Esophagus squamous epithelium (tissue), 4 donors: ENCODE data around the gene RBFOX1.

Experiments
- CTCF ChIP-seq, 6 experiments: fragments of 450-650 bp in 4 of 6; fragments of 200-600 bp in 2 of 6; sonication (generic) in 2 of 6; IDR thresholded peaks; one replicate each; pipeline ENCODE4 v1.5.1; 2016 to 2019; ENCODE audit warnings: antibody characterized with exemption in 6 of 6, mild to moderate bottlenecking in 4 of 6, moderate library complexity in 4 of 6
- POLR2A ChIP-seq, 4 donors: fragments of 450-650 bp; IDR thresholded peaks; one replicate each; pipeline ENCODE4 v1.6.1; 2017; ENCODE audit warnings: antibody characterized with exemption in 4 of 4, mild to moderate bottlenecking in 4 of 4, moderate library complexity in 3 of 4

GRCh38 chr16:7321661-7322060 lies 11.0 kb upstream of the RBFOX1 start:
- TF ChIP-seq CTCF (IDR thresholded peaks at IDR 0.05) (no peak), POLR2A (IDR thresholded peaks at IDR 0.05) (no peak)
